NCI-H69 (cell line): ENCODE data around the gene BCDIN3D.

Experiments
- DNase-seq: peaks from one replicate; lab custom pipeline; 2025; lab: John Stamatoyannopoulos, UW

Gene BCDIN3D

GRCh38 chr12:49796155-49796554, 46.8 kb downstream of the BCDIN3D start:
- DNase-seq, result no peak

- DNase-seq, result no peak
Measured at GRCh38 chr12:49795654-49796105, 47.2 kb downstream of the BCDIN3D start.

- DNase-seq, result no peak
Measured at GRCh38 chr12:49794811-49795653, 47.9 kb downstream of the BCDIN3D start.

GRCh38 chr12:49794021-49794420, 48.9 kb downstream of the BCDIN3D start:
- DNase-seq, result no peak

- DNase-seq, result no peak
Measured at GRCh38 chr12:49793620-49794019, 49.3 kb downstream of the BCDIN3D start.

GRCh38 chr12:49792976-49793580, 49.8 kb downstream of the BCDIN3D start:
- no peak for DNase-seq

GRCh38 chr12:49792181-49792970, 50.5 kb downstream of the BCDIN3D start:
- no peak for DNase-seq

GRCh38 chr12:49791700-49792099, 51.2 kb downstream of the BCDIN3D start:
- DNase-seq, result no peak

- no peak for DNase-seq
Measured at GRCh38 chr12:49790741-49791555, 52.0 kb downstream of the BCDIN3D start.

GRCh38 chr12:49789992-49790391, 52.9 kb downstream of the BCDIN3D start:
- peak; percentile 82 for DNase-seq

- no peak for DNase-seq
Measured at GRCh38 chr12:49787672-49788071, 55.2 kb downstream of the BCDIN3D start.
